WTC11 (cell line): ENCODE data around the gene NDUFS2. TPM values are rescaled to one million over a fixed set of nuclear protein-coding genes. Genes with fewer than 3 reads are reported as not detected.

Experiments
- ATF2 ChIP-seq: sonication (generic); formaldehyde crosslinking; IDR thresholded peaks from 2 replicates; pipeline ENCODE4 v1.8.1; 2022; ENCODE audit warnings: low read depth, missing genetic modification reagents, borderline replicate concordance
- CBFB ChIP-seq: sonication (generic); formaldehyde crosslinking; IDR thresholded peaks from 2 replicates; pipeline ENCODE4 v1.8.1; 2022; ENCODE audit warnings: mild to moderate bottlenecking, low read depth, missing genetic modification reagents
- CREB1 ChIP-seq: sonication (generic); formaldehyde crosslinking; IDR thresholded peaks from 2 replicates; pipeline ENCODE4 v1.8.0; 2023; ENCODE audit warnings: mild to moderate bottlenecking, missing genetic modification reagents
- E2F4 ChIP-seq: sonication (generic); formaldehyde crosslinking; IDR thresholded peaks from 2 replicates; pipeline ENCODE4 v1.8.1; 2022; ENCODE audit warnings: low read depth, mild to moderate bottlenecking, moderate library complexity, missing genetic modification reagents, borderline replicate concordance
- EMX1 ChIP-seq: fragments of 250-450 bp; sonication (Bioruptor Pico); IDR thresholded peaks from 2 replicates; pipeline ENCODE4 v1.8.0; 2021; ENCODE audit warnings: mild to moderate bottlenecking
- ETV6 ChIP-seq: sonication (generic); formaldehyde crosslinking; IDR thresholded peaks from 2 replicates; pipeline ENCODE4 v1.8.1; 2022; ENCODE audit warnings: mild to moderate bottlenecking, missing genetic modification reagents
- GTF2I ChIP-seq: fragments of 250-450 bp; sonication (Bioruptor Pico); conservative IDR thresholded peaks from 2 replicates; pipeline ENCODE4 v1.4.0; 2021; ENCODE audit warnings: mild to moderate bottlenecking
- IRF1 ChIP-seq: sonication (generic); formaldehyde crosslinking; IDR thresholded peaks from 2 replicates; pipeline ENCODE4 v1.8.0; 2023; ENCODE audit warnings: missing genetic modification reagents
- IRF2 ChIP-seq: sonication (generic); formaldehyde crosslinking; IDR thresholded peaks from 2 replicates; pipeline ENCODE4 v1.8.0; 2022; ENCODE audit warnings: low read depth, missing genetic modification reagents, borderline replicate concordance
- KAT7 ChIP-seq: sonication (generic); formaldehyde crosslinking; IDR thresholded peaks from 2 replicates; pipeline ENCODE4 v1.8.1; 2023; ENCODE audit warnings: missing genetic modification reagents, mild to moderate bottlenecking, borderline replicate concordance
- MYBL2 ChIP-seq: sonication (generic); formaldehyde crosslinking; IDR thresholded peaks from 2 replicates; pipeline ENCODE4 v1.8.1; 2023; ENCODE audit warnings: mild to moderate bottlenecking, moderate library complexity, missing genetic modification reagents
- OVOL2 ChIP-seq: fragments of 250-450 bp; sonication (Bioruptor Pico); IDR thresholded peaks from 2 replicates; pipeline ENCODE4 v1.9.0; 2021; ENCODE audit warnings: mild to moderate bottlenecking, borderline replicate concordance
- SMAD4 ChIP-seq: sonication (generic); formaldehyde crosslinking; IDR thresholded peaks from 2 replicates; pipeline ENCODE4 v1.8.0; 2022; ENCODE audit warnings: mild to moderate bottlenecking, missing genetic modification reagents
- SOX15 ChIP-seq: fragments of 250-450 bp; sonication (Bioruptor Pico); IDR thresholded peaks from 2 replicates; pipeline ENCODE4 v1.9.0; 2021; ENCODE audit warnings: mild to moderate bottlenecking
- SP1 ChIP-seq: sonication (generic); formaldehyde crosslinking; conservative IDR thresholded peaks from 2 replicates; pipeline ENCODE4 v1.8.1; 2022; ENCODE audit warnings: missing genetic modification reagents
- TEAD4 ChIP-seq: sonication (generic); formaldehyde crosslinking; IDR thresholded peaks from 2 replicates; pipeline ENCODE4 v1.8.0; 2022; ENCODE audit warnings: mild to moderate bottlenecking, missing genetic modification reagents
- ZBTB43 ChIP-seq: sonication (generic); formaldehyde crosslinking; IDR thresholded peaks from 2 replicates; pipeline ENCODE4 v1.8.1; 2023; ENCODE audit warnings: mild to moderate bottlenecking, missing genetic modification reagents
- ZNF121 ChIP-seq: sonication (generic); formaldehyde crosslinking; IDR thresholded peaks from 2 replicates; pipeline ENCODE4 v1.8.0; 2023; ENCODE audit warnings: missing genetic modification reagents
- ZNF263 ChIP-seq: sonication (generic); formaldehyde crosslinking; IDR thresholded peaks from 2 replicates; pipeline ENCODE4 v1.8.1; 2022; ENCODE audit warnings: low read depth, mild to moderate bottlenecking, moderate library complexity, missing genetic modification reagents
- total RNA-seq: library from RNA; stranded (reverse); gene quantifications from 3 replicates; pipeline ENCODE4 v1.2.3, GENCODE V29; 2021
- TF ChIP-seq, protein P1 (sequence below): fragments of 250-450 bp; sonication (Bioruptor Pico); IDR thresholded peaks from 2 replicates; pipeline ENCODE4 v1.9.0; 2021; ENCODE audit warnings: mild to moderate bottlenecking
- TF ChIP-seq, protein P2 (sequence below): fragments of 250-450 bp; sonication (Bioruptor Pico); IDR thresholded peaks from 2 replicates; pipeline ENCODE4 v1.9.0; 2021; ENCODE audit warnings: mild to moderate bottlenecking
- TF ChIP-seq, protein P3 (sequence below): fragments of 250-450 bp; sonication (Bioruptor Pico); IDR thresholded peaks from 2 replicates; pipeline ENCODE4 v1.9.0; 2021; ENCODE audit warnings: mild to moderate bottlenecking, borderline replicate concordance
- TF ChIP-seq, protein P4 (sequence below): sonication (generic); formaldehyde crosslinking; IDR thresholded peaks from 2 replicates; pipeline ENCODE4 v1.8.1; 2022; ENCODE audit warnings: missing genetic modification reagents, borderline replicate concordance
- TF ChIP-seq, protein P5 (sequence below): sonication (generic); formaldehyde crosslinking; IDR thresholded peaks from 2 replicates; pipeline ENCODE4 v1.8.0; 2022; ENCODE audit warnings: mild to moderate bottlenecking, missing genetic modification reagents

Gene NDUFS2
- total RNA-seq, 1 experiment from 2014 or later = 108 TPM

- TF ChIP-seq SOX15 (CRISPR knock-in tag) = no peak
- TF ChIP-seq, protein P1, sequence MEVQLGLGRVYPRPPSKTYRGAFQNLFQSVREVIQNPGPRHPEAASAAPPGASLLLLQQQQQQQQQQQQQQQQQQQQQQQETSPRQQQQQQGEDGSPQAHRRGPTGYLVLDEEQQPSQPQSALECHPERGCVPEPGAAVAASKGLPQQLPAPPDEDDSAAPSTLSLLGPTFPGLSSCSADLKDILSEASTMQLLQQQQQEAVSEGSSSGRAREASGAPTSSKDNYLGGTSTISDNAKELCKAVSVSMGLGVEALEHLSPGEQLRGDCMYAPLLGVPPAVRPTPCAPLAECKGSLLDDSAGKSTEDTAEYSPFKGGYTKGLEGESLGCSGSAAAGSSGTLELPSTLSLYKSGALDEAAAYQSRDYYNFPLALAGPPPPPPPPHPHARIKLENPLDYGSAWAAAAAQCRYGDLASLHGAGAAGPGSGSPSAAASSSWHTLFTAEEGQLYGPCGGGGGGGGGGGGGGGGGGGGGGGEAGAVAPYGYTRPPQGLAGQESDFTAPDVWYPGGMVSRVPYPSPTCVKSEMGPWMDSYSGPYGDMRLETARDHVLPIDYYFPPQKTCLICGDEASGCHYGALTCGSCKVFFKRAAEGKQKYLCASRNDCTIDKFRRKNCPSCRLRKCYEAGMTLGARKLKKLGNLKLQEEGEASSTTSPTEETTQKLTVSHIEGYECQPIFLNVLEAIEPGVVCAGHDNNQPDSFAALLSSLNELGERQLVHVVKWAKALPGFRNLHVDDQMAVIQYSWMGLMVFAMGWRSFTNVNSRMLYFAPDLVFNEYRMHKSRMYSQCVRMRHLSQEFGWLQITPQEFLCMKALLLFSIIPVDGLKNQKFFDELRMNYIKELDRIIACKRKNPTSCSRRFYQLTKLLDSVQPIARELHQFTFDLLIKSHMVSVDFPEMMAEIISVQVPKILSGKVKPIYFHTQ = no peak
- TF ChIP-seq IRF1 (CRISPR knock-in tag) = no peak
- no peak for TF ChIP-seq SMAD4 (CRISPR knock-in tag)
- TF ChIP-seq IRF2 (CRISPR knock-in tag) = no peak
- TF ChIP-seq GTF2I (CRISPR knock-in tag) = no peak
- no peak for TF ChIP-seq EMX1 (CRISPR knock-in tag)
- TF ChIP-seq, protein P2, sequence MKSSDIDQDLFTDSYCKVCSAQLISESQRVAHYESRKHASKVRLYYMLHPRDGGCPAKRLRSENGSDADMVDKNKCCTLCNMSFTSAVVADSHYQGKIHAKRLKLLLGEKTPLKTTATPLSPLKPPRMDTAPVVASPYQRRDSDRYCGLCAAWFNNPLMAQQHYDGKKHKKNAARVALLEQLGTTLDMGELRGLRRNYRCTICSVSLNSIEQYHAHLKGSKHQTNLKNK (CRISPR knock-in tag) = 0 out of 2 replicates have a peak, but pooled peaks have one; percentile 34
- no peak for TF ChIP-seq KAT7
- no peak for TF ChIP-seq ZBTB43 (CRISPR knock-in tag)
- no peak for TF ChIP-seq ZNF263 (CRISPR knock-in tag)
- TF ChIP-seq, protein P3, sequence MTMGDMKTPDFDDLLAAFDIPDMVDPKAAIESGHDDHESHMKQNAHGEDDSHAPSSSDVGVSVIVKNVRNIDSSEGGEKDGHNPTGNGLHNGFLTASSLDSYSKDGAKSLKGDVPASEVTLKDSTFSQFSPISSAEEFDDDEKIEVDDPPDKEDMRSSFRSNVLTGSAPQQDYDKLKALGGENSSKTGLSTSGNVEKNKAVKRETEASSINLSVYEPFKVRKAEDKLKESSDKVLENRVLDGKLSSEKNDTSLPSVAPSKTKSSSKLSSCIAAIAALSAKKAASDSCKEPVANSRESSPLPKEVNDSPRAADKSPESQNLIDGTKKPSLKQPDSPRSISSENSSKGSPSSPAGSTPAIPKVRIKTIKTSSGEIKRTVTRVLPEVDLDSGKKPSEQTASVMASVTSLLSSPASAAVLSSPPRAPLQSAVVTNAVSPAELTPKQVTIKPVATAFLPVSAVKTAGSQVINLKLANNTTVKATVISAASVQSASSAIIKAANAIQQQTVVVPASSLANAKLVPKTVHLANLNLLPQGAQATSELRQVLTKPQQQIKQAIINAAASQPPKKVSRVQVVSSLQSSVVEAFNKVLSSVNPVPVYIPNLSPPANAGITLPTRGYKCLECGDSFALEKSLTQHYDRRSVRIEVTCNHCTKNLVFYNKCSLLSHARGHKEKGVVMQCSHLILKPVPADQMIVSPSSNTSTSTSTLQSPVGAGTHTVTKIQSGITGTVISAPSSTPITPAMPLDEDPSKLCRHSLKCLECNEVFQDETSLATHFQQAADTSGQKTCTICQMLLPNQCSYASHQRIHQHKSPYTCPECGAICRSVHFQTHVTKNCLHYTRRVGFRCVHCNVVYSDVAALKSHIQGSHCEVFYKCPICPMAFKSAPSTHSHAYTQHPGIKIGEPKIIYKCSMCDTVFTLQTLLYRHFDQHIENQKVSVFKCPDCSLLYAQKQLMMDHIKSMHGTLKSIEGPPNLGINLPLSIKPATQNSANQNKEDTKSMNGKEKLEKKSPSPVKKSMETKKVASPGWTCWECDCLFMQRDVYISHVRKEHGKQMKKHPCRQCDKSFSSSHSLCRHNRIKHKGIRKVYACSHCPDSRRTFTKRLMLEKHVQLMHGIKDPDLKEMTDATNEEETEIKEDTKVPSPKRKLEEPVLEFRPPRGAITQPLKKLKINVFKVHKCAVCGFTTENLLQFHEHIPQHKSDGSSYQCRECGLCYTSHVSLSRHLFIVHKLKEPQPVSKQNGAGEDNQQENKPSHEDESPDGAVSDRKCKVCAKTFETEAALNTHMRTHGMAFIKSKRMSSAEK = no peak
- TF ChIP-seq TEAD4 (CRISPR knock-in tag) = no peak
- TF ChIP-seq E2F4 = no peak
- no peak for TF ChIP-seq CBFB (CRISPR knock-in tag)
- TF ChIP-seq MYBL2 (CRISPR knock-in tag) = peak; percentile 2; the same call in 1 of the 2 replicates
- TF ChIP-seq OVOL2 (CRISPR knock-in tag) = no peak
- TF ChIP-seq, protein P4, sequence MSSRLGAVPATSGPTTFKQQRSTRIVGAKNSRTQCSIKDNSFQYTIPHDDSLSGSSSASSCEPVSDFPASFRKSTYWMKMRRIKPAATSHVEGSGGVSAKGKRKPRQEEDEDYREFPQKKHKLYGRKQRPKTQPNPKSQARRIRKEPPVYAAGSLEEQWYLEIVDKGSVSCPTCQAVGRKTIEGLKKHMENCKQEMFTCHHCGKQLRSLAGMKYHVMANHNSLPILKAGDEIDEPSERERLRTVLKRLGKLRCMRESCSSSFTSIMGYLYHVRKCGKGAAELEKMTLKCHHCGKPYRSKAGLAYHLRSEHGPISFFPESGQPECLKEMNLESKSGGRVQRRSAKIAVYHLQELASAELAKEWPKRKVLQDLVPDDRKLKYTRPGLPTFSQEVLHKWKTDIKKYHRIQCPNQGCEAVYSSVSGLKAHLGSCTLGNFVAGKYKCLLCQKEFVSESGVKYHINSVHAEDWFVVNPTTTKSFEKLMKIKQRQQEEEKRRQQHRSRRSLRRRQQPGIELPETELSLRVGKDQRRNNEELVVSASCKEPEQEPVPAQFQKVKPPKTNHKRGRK (CRISPR knock-in tag) = no peak
- TF ChIP-seq ATF2 = no peak
- no peak; the same call in 1 of the 2 replicates for TF ChIP-seq ETV6
- no peak for TF ChIP-seq ZNF121 (CRISPR knock-in tag)
- TF ChIP-seq SP1 (CRISPR knock-in tag) = peak; percentile 90
- TF ChIP-seq, protein P5, sequence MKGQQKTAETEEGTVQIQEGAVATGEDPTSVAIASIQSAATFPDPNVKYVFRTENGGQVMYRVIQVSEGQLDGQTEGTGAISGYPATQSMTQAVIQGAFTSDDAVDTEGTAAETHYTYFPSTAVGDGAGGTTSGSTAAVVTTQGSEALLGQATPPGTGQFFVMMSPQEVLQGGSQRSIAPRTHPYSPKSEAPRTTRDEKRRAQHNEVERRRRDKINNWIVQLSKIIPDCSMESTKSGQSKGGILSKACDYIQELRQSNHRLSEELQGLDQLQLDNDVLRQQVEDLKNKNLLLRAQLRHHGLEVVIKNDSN (CRISPR knock-in tag) = no peak; the same call in 1 of the 2 replicates
- TF ChIP-seq CREB1 (CRISPR knock-in tag) = 0 out of 2 replicates have a peak, but pooled peaks have one; percentile 34
Observed at GRCh38 chr1:161159087-161159912, 42.9 kb upstream of the NDUFS2 start, which contains the start of gene USP21 (continued).
